ENCODE results near the gene STK39.

Gene STK39

DNA sequence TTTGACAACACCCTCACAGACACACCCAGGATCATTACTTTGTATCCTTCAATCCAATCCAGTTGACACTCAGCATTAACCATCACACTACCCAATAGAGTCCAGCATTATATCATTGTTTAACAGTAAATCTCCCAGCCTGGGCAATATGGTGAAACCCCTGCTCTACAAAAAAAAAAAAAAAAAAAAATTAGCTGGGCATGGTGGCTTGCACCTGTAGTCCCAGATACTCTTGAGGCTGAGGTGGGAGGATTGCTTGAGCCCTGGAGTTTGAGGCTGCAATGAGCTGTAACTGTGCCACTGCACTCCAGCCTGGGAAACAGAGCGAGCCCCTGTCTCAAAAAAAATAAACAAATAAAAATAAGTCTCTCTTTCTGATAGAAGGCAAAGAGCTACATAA lies 304.0 kb downstream of the STK39 start:
- DNase-seq = no peak

DNA sequence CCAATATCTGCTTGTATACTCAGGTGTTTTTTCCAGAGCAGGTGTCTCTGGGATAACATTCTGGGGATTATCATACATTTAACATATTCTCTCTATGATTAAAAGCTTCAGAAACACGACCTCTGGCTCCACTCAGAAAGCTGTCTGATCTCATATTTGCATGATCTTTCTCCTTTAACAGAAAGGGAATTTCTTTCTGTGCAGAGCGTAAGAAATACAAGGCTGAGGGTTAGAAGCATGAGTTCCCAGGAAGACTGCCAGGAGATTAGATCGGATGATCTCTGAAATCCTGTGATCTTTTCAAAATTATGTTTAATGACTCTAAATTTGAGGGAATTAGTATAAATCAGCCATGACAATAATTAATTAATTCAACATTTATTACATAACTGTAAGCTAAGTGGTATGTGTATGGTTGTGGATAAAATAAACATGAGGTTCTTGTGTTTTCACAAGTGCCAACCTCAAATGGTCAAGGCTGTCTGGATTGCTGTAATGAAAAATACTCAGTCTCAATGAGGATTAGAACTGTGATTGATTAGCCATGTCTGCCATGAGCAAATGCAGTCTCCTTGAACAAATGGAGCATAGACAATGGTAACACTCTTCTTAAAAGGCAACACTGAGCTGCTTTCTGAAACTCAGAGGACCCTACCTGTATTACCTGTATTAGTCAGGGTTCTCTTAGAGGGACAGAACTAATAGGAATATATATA lies 304.9 kb downstream of the STK39 start:
- no peak for DNase-seq

DNA sequence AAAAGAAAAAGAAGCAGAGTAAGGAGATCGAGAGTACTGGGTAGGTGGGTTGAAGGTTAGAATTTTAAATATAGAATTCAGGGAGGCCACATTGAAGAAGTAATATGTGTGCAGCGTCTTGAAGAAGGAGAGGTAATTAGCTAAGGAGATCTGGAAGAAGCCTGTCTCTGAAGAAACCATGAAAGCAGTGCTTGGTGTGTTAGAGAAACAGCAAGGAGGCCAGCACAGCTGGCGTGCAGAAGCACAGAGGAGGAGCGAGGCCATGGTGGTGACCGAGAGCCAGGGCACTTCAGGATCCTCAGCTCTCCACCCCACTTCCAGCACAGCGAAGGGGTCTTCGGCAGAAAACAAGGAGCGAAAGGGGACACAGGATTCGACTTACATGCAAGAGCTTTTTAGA lies 305.8 kb downstream of the STK39 start:
- DNase-seq = no peak

DNA sequence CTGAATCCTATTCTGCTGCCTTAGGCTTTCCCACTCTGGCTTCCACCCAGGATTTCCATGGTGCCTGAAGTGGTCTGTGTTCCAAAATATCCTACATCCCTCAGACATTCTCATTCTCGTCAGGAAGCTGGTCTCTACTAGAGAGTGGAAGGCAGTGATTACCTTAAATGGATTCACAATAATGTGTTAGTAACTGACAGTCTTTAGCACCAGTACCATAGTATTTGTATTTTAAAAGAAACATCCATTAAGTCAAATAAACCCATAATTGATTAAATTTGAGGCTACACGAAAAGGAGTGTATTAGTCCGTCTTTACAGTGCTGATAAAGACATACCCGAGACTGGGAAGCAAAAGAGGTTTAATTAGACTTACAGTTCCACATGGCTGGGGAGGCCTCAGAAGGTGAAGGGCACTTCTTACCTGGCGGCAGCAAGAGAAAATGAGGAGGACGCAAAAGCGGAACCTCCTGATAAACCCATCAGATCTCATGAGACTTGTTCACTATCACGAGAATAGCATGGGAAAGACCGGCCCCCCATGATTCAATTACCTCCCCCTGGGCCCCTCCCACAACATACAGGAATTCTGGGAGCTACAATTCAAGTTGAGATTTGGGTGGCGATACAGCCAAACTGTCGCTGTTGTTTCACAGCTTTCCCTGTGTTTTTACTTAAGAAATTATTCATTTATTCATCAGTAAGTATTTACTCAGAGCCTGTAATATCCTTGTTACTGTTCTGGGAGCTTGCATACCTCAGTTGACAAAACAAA lies 306.5 kb downstream of the STK39 start:
- no peak for DNase-seq

DNA sequence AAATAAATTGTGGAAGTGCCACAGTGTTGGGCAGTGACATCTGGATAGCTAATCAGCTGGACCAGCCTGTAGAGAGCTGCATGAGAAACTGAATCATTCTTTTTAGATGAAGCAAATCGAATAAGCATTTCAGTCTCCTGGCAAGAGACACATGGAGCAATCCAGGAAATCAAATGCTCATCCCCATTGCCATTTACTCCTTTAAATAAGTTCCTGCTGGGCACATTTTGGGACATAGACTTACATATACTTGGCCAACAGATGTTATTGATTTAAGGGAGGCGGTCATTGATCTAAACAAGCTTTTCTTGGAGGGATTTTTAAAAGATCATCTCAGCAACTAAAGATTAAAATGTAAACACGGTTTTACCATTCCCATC lies 307.1 kb downstream of the STK39 start:
- no peak for DNase-seq

DNA sequence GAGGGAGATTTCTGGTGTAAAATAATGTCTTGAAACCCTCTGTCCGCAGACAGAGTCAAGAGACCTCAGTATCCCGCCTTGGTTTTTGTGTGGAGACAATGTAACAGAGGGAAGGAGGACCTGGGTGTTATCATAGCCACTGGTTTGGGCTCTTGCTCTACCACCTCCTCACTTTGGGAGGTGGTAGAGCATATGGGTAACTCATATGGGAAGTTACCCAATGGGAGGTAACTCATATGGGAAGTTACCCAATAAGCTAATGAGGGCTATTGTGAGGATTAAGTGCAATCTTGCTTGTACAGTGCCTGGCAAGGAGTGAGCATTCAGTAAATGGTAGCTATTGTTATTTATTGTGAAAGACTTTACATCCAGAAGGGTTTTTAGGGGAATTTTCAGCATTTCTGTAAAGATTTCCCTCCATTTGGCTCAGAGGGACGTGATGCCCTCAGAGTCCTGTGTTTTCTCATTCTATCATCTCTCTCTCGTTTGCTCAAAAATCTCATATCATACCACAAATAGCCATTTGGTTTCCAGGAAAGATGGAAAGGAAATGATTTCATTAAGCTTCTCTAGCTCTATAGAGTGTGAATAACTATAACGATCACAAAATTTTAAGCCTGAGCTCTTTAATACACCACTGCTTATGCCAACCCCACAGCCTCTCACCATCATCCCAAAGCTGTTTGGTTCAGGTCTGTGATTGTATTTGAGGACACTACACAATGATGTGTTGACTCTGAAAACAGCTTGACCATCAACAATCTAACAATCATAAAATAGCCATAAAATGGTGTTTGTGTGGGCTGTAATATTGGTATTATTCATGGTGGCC lies 307.7 kb downstream of the STK39 start:
- no peak for DNase-seq

DNA sequence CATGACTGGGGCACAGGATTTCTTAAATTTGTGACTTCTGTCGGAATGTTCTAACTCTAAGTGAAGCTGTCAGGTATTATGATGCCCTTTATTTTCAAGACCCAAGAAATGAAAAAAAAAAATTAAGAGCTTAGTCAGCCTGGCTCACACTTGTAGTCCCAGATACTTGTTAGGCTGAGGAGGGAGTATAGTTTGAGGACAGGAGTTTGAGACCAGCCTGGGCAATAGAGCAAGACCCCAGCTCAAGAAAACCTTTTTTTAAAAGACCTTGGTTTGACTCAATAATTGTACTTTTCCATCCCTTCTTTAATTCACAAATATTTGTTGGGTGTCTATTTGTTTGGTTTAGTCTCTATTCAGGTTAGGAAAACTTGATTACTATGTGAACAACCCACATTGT lies 310.0 kb downstream of the STK39 start:
- DNase-seq = no peak

DNA sequence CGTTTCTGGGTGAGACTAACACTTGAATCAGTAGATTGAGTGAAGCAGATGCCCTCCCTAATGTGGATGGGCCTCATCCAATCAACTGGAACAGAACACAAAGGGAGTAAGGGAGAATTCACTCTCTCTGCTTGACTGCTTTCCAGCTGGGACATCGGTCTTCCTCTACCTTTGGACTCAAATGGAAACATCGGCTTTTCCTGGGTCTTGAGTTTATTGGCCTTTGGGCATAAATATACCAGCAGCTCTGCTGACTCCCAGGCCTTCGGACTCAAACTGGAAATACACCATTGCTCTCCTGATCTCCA lies 311.6 kb downstream of the STK39 start:
- DNase-seq = no peak

DNA sequence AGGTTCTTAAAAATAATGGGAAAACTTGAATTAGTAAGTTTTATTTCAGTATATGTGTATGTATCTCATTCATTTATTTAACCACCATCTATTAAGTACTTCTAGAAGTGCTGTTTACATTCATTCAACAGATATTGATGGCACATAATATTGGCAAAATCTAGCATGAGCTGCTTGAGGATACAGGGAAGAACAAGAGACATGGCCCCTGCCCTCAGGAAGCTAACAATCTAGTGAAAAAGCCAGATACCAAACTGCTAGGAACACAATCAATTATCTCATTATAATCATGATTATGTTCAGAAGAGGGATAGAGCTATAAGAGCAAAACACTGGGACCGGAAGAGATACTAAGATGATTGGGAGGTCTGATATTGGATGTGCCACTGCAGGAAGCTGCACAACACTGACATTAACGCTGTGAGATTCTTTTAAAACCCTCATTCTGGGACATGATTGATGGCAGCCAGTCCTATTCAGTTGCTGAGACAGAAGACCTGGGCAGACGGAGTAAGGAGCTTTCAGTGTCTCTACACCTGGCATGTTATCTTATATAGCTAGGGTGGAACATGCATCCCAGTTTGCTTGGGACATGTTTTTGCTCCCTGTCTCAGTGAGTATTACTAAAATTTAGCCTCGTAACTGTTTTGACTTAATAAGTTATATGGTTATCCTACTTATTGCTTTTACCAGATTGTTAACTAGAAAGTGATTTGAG lies 314.1 kb downstream of the STK39 start:
- no peak for DNase-seq

DNA sequence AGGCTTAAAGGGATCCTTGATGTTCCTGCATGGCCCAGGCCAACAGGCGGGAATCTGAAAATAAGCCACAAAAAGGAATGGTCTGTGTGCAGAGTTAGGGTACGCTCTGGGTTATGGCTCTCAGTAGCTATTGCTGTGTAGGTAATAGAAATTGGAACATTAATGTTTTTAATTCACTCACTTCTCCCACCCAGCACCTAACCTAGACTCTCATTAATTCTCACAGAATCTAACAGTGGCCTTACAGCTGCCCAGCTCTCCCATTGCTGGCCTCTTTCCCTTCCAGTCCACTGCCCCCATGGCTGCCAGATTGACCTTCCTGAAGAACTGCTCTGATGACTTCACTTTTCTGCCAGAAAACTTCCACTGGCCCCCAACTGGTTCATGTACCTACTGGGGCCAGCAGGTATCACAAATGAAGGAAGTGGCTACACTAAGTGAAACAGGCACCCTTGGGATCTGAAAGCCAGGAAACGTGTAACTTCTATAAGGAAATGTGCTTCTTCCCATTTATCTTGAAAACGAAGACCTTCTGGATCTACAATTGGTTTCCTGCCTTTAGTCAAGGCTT lies 315.2 kb downstream of the STK39 start:
- no peak for DNase-seq

DNA sequence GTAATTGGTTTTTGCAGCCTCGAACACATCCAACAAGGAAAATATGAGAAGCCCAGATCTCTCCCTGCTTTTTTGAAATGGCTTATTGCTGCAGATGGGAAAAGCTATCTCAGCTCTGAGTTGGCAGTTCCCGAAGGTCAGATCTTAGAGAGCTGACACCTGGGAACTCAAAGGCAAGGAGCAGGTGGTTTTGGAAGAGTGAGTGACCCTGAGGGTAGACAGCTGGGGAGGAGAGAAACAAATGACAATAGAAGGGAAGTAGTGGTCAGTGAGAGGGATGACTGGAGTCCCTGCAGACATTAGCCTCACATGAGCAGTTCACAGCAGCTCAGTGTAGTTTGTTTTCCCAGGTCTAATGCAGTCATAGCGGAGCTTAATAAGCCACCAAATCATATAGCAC lies 317.9 kb downstream of the STK39 start:
- DNase-seq = no peak

DNA sequence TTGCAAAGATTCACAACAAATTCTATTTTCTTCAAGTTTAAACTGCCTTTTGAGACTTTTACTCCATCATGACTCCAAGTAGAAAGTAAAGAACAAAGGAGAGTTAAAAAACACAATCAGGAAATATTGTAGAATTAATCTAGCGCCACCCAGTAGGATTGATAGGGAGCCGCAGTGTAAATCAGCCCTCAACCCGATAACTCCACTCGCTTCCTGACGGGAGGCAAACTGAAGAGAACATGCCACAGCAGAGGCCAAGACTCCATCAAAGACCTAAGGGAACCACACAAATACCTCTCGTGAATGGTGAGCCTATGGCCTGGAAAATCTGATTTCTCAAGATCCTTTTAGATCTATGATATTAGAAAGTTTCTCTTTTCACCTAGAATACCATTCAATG lies 319.0 kb downstream of the STK39 start:
- DNase-seq = no peak

DNA sequence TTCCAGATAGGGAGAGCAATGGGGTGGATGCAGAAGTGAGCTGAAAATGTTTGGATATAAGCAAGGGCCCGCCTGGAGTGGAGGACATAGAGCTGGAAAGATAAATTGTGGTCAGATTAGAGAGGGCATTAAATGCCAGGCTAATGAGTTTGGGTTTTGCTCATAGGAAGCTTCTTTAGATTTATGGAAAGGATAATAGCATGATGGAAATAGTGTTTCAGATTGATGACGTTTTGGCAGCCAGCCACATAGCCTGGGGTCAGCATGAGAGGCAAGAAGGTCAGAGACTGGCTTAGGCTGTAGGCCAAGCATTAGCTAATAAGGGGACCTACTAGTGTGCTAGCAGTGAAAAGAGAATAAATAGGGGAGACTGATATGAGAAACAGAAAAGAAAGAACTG lies 321.6 kb downstream of the STK39 start:
- no peak for DNase-seq

DNA sequence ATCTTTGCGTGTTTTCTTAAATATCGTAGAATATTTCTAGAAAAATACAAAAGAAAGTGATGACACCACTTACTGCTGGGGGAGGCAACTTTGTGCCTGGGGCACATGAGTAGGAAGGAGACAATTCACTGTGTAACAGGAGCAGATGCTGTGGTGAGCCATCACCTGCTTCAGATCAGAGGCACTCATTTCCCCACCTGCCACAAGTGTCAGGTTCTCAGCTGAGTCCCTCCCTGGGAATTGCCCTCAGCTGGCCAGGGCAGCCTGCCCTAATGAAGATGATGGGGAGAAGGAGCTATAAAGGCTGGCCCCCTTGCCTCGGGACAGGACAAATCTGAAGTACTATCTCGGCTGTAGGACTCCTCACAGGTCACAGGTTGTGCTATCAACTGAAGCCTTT lies 322.8 kb downstream of the STK39 start:
- no peak for DNase-seq

DNA sequence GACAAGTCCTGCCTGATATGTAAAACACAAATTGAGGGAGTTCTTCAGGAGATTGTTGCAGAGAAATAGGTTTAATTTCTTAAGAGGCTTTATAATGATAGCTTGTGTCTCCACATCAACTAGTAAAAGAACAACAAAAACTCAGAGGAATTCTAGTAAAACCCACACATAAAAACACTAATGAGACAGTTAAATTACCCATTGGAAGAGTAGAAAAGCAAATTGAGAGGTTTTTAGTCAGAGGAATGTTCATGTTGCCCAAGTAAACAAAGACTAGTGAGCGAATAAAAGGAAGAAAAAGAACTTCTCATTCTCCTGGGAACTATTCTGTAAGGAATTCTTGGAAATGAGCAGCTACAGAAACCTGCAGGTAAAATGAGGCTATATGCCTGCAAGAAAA lies 330.6 kb downstream of the STK39 start:
- DNase-seq = no peak

DNA sequence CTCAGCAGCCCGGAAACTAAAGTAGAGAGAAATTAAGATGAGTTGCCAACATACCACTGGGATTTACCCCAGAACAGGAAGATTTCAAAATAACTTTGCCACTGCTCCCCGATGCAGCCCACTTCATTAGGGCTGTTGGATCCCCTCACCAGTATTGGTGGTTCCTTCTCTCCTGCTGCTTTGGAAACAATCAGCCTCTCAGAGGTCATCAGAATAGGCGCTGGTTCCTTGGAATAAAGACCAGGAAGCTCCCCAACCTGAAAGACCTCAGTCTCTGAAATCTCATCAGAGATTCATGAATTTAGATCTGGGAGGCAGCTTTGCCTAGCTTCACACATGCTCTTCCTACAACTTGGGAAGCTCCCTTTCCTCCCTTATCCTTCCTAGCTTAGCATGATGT lies 332.4 kb downstream of the STK39 start:
- no peak for DNase-seq

DNA sequence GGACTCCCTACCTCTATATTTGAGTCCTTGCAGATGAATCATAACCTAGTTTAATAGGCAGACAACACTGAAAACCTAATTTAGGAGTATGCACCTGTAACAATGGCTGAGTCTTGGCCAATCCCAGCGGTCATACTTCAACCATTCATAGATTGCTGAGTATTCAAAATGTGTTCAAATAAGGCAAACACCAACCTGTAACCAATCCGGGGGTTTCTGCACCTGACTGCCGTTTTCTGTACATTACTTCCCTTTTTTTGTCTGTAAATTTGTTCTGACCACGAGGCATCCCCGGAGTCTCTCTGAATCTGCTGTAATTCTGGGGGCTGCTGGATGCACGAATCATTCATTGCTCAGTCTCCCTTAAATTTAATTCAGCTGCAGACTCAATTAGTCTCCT lies 338.6 kb downstream of the STK39 start:
- no peak for DNase-seq

DNA sequence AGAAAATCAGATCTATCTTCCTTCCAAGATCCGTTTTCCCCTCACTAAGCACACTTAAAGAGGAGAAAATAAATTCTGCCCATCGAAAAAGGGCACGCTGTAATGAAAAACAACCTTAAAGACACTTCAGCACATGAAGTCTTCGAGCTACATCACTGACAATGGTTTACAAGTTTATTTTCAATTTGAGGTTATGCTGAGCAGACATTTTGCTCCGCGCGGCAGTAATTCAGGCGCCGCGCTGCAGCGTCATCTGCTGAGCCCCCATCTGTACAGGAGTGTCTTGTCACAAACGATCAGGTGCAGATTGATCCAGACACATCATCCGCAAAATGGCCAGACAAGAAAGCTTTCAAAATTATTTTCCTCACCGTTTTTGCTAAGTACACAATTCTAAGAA lies 341.7 kb downstream of the STK39 start:
- DNase-seq = no peak
